ENCODE results near the gene MYO18B. TPM values are rescaled to one million over a fixed set of nuclear protein-coding genes. Genes with fewer than 3 reads are reported as not detected.

The MYO18B gene
- total and polyA plus RNA-seq, 2 of the 4 experiments (the other 2 are of a cell fraction), result under 0.01 TPM; not detected in 1

- no peak for ATAC-seq (ENCODE audit: low read depth)
- in situ Hi-C loops (cut with MboI; ENCODE audit: low sequenced_read_pairs), result no loop called here
- H3K14ac ChIP-seq (replicated peaks; ENCODE audit: low read depth, low read length), result no peak overlapping the region
- H3K27me3 ChIP-seq (ENCODE audit: control insufficient read depth, insufficient read depth, low read length), result no peaks in the 10 kb centered on the region
- H4K91ac ChIP-seq (ENCODE audit: insufficient read depth, low read depth, low read length), result no peak overlapping the region
- no peaks in the 10 kb centered on the region for H3K4me1 ChIP-seq (ENCODE audit: control insufficient read depth, insufficient read depth, low read length)
- ChIA-PET CTCF (no interaction called here), POLR2A (ENCODE audit: unreplicated experiment) (no interaction called here)
- H3K79me1 ChIP-seq (ENCODE audit: low read depth in 1 of 2, low read length in 2 of 2), result no peaks in the 10 kb centered on the region
- H3K4ac ChIP-seq (ENCODE audit: low read depth, low read length), result no peak overlapping the region
- no peak overlapping the region for H3K4me2 ChIP-seq (ENCODE audit: low read depth, low read length)
- no peaks in the 10 kb centered on the region for H3K36me3 ChIP-seq (ENCODE audit: control insufficient read depth, insufficient read depth, low read length)
- intact Hi-C loops (cut with micrococcal nuclease), result no loop called here
- no TSS peak for BruUV-seq (replicated peaks)
- H3K23ac ChIP-seq (ENCODE audit: low read depth, low read length), result no peak overlapping the region
- H3K9me3 ChIP-seq (ENCODE audit: control insufficient read depth, insufficient read depth, low read length), result peaks cover 9% of the 10 kb centered on the region
- TF ChIP-seq USF2 (IDR thresholded peaks at IDR 0.05; ENCODE audit: low read depth, low read length) (no peak), RFX5 (IDR thresholded peaks at IDR 0.05; ENCODE audit: low read depth, low read length) (no peak), RAD21 (IDR thresholded peaks at IDR 0.05; ENCODE audit: low read length) (no peak), CTCF (conservative IDR thresholded peaks at IDR 0.05; ENCODE audit: low read depth, low read length) (no peak), BHLHE40 (IDR thresholded peaks at IDR 0.05; ENCODE audit: low read depth, low read length) (no peak), FOS (IDR thresholded peaks at IDR 0.05; ENCODE audit: low read depth, low read length) (no peak), CHD1 (IDR thresholded peaks at IDR 0.05; ENCODE audit: low read depth, low read length) (no peak), ELK1 (IDR thresholded peaks at IDR 0.05; ENCODE audit: borderline replicate concordance, low read depth, low read length) (no peak)
- H2AK5ac ChIP-seq (ENCODE audit: low read depth, low read length), result no peak overlapping the region
- H3K27ac ChIP-seq (ENCODE audit: insufficient read depth, low read length), result no peak overlapping the region
- no peak overlapping the region for H4K8ac ChIP-seq (ENCODE audit: low read depth in 2 of 2, low read length in 2 of 2)
- WGBS, 2 experiments (ENCODE audit: extremely low coverage in 2 of 2, insufficient read length in 1 of 2), result 3% methylated on average over 5 of the region's 8 CpGs; no CpG with 5 or more reads in 1 of the 2 experiments
- H3K4me3 ChIP-seq (ENCODE audit: insufficient read depth, low read depth, low read length), result no peak overlapping the region
- H2AK9ac ChIP-seq (replicated peaks; ENCODE audit: low read depth, low read length, poor library complexity), result no peak overlapping the region
- no peak overlapping the region for H3K9ac ChIP-seq (ENCODE audit: low read depth, low read length)
- no peak for DNase-seq
- H2AFZ ChIP-seq (replicated peaks; ENCODE audit: low read length, poor library complexity), result no peak overlapping the region
- no peak overlapping the region for H2BK5ac ChIP-seq (ENCODE audit: low read depth, low read length, poor library complexity, severe bottlenecking)
- no peaks in the 10 kb centered on the region for H3K9me1 ChIP-seq (ENCODE audit: insufficient read depth, low read length)
- H3K56ac ChIP-seq (ENCODE audit: extremely low read depth, insufficient read depth, low read length), result no peak overlapping the region
- dilution Hi-C loops (cut with HindIII; ENCODE audit: low sequenced_read_pairs, unreplicated experiment), result no loop called here
- H2BK15ac ChIP-seq (ENCODE audit: low read depth, low read length), result no peak overlapping the region
- no peak overlapping the region for H2BK120ac ChIP-seq (ENCODE audit: low read depth, low read length)
- H2BK20ac ChIP-seq (ENCODE audit: low read depth, low read length), result no peak overlapping the region
- H3K18ac ChIP-seq (ENCODE audit: low read depth, low read length), result no peak overlapping the region
- no peak overlapping the region for H4K5ac ChIP-seq (ENCODE audit: low read depth, low read length)
- H4K20me1 ChIP-seq (ENCODE audit: insufficient read depth, low read length), result no peaks in the 10 kb centered on the region
Observed at GRCh38 chr22:25966448-25966913, 224.5 kb downstream of the MYO18B start.
